Measurements from ENCODE around the gene SBNO2.

GRCh38 chr19:1122972-1123363, 51.1 kb downstream of the SBNO2 start:
- no peak for TF ChIP-seq ZNF274 (IDR thresholded peaks at IDR 0.05; ENCODE audit: low read depth, low read length)
- TF ChIP-seq YY1 (IDR thresholded peaks at IDR 0.05; ENCODE audit: insufficient read depth, insufficient read length), result no peak

Measured in NT2/D1 (cell line).